Measurements from ENCODE around the gene BPI.

DNA sequence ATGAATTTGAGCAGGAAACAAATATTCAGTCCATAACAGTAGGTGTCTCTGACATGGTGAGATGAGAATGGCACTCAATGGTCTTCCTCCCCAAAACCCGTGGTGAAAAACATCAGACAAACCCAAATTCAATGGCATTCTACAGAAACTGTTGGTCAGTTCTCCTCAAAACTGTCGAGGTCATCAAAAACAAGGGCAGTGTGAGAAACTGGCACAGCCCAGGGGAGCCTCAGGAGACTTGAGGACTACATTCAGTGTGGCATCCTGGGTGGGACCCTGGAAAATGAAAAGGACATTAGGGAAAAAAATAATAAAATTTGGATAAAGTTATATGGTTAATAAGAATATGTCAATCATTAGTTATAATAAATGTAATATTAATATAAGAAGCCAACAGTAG, 82.9 kb downstream of the BPI start:
- TF ChIP-seq, protein P1, sequence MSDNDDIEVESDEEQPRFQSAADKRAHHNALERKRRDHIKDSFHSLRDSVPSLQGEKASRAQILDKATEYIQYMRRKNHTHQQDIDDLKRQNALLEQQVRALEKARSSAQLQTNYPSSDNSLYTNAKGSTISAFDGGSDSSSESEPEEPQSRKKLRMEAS (IDR thresholded peaks at IDR 0.05; ENCODE audit: low read depth, low read length) = no peak
- TF ChIP-seq, protein P2, sequence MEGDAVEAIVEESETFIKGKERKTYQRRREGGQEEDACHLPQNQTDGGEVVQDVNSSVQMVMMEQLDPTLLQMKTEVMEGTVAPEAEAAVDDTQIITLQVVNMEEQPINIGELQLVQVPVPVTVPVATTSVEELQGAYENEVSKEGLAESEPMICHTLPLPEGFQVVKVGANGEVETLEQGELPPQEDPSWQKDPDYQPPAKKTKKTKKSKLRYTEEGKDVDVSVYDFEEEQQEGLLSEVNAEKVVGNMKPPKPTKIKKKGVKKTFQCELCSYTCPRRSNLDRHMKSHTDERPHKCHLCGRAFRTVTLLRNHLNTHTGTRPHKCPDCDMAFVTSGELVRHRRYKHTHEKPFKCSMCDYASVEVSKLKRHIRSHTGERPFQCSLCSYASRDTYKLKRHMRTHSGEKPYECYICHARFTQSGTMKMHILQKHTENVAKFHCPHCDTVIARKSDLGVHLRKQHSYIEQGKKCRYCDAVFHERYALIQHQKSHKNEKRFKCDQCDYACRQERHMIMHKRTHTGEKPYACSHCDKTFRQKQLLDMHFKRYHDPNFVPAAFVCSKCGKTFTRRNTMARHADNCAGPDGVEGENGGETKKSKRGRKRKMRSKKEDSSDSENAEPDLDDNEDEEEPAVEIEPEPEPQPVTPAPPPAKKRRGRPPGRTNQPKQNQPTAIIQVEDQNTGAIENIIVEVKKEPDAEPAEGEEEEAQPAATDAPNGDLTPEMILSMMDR (IDR thresholded peaks at IDR 0.05; ENCODE audit: low read depth, low read length) = no peak
- TF ChIP-seq POLR2A (IDR thresholded peaks at IDR 0.05; ENCODE audit: extremely low read depth, insufficient read length) (no peak), MYC (IDR thresholded peaks at IDR 0.05; ENCODE audit: low read depth, low read length) (no peak)
